Stimulated activated CD4-positive, alpha-beta T cell treated with anti-CD3 and anti-CD28 coated beads, Interleukin-1b, Interleukin-23, amount 100 ng/mL, for 24 hours (primary cell): ENCODE results near the gene FGD4.
A peak's percentile ranks its signal among the peaks of the same experiment; 100 is the strongest.

Experiments used
- DNase-seq, 4 experiments: peaks; one replicate each; pipeline ENCODE4 v3.0.0-alpha.2; 2020; ENCODE audit warnings: low read depth in 4 of 4, low spot score in 1 of 4

FGD4 gene

GRCh38 chr12:32603858-32604257 lies 204.5 kb downstream of the FGD4 start:
- peak in 1 of 4 experiments; percentile 13 for DNase-seq

- no peak for DNase-seq
Measured at GRCh38 chr12:32604565-32604964, 205.2 kb downstream of the FGD4 start.

- DNase-seq: no peak
Measured at GRCh38 chr12:32605326-32606095, 206.2 kb downstream of the FGD4 start.

- DNase-seq: no peak
Measured at GRCh38 chr12:32606443-32606842, 207.1 kb downstream of the FGD4 start.

GRCh38 chr12:32609966-32610365 lies 210.6 kb downstream of the FGD4 start:
- no peak for DNase-seq

- DNase-seq: no peak
Measured at GRCh38 chr12:32611986-32612385, 212.6 kb downstream of the FGD4 start.

GRCh38 chr12:32612658-32613614 lies 213.6 kb downstream of the FGD4 start:
- DNase-seq: no peak

- no peak for DNase-seq
Measured at GRCh38 chr12:32615441-32615840, 216.1 kb downstream of the FGD4 start.

GRCh38 chr12:32617534-32617933 lies 218.2 kb downstream of the FGD4 start:
- DNase-seq: no peak

- DNase-seq: no peak
Measured at GRCh38 chr12:32618115-32618514, 218.8 kb downstream of the FGD4 start.

- DNase-seq: no peak
Measured at GRCh38 chr12:32627976-32628375, 228.6 kb downstream of the FGD4 start.

- DNase-seq: no peak
Measured at GRCh38 chr12:32641287-32641901, 242.0 kb downstream of the FGD4 start.

GRCh38 chr12:32644431-32644830 lies 245.1 kb downstream of the FGD4 start:
- DNase-seq: no peak

GRCh38 chr12:32647275-32647674 lies 247.9 kb downstream of the FGD4 start:
- no peak for DNase-seq

- no peak for DNase-seq
Measured at GRCh38 chr12:32650508-32650907, 251.2 kb downstream of the FGD4 start.

- no peak for DNase-seq
Measured at GRCh38 chr12:32651151-32651955, 252.0 kb downstream of the FGD4 start.

GRCh38 chr12:32651956-32652210 lies 252.5 kb downstream of the FGD4 start:
- no peak for DNase-seq

- DNase-seq: no peak
Measured at GRCh38 chr12:32659908-32660440, 260.6 kb downstream of the FGD4 start.

- DNase-seq: no peak
Measured at GRCh38 chr12:32661706-32662105, 262.3 kb downstream of the FGD4 start.

- DNase-seq: no peak
Measured at GRCh38 chr12:32662665-32663064, 263.3 kb downstream of the FGD4 start.

- DNase-seq: no peak
Measured at GRCh38 chr12:32666018-32666417, 266.7 kb downstream of the FGD4 start.
